ENCODE data around the gene DBH. TPM values are rescaled to one million over a fixed set of nuclear protein-coding genes. Genes with fewer than 3 reads are reported as not detected.

Gene DBH
- total and polyA plus RNA-seq, 2 of the 13 experiments (the other 11 are each of a cell fraction or from before 2014, with no cell fraction given) = not detected

GRCh38 chr9:133658442-133659431 is 22.6 kb downstream of the DBH start (continued):
- TF ChIP-seq PHB2 (IDR thresholded peaks at IDR 0.05; ENCODE audit: partially characterized antibody) = no peak
- TF ChIP-seq ZNF724P (CRISPR knock-in tag; IDR thresholded peaks at IDR 0.05; ENCODE audit: borderline replicate concordance) = peak; percentile 85; the same call in 1 of the 2 replicates
- TF ChIP-seq ARID5B (CRISPR knock-in tag; IDR thresholded peaks at IDR 0.05) = peak; percentile 60; the same call in 1 of the 2 replicates
- TF ChIP-seq HOMEZ (CRISPR knock-in tag; IDR thresholded peaks at IDR 0.05; ENCODE audit: low read depth) = peak; percentile 68; the same call in 1 of the 2 replicates
- 0 out of 2 replicates have a peak, but pooled peaks have one; percentile 60 for TF ChIP-seq ZNF670 (CRISPR knock-in tag; IDR thresholded peaks at IDR 0.05; ENCODE audit: borderline replicate concordance)
- TF ChIP-seq ARID4A (CRISPR knock-in tag; IDR thresholded peaks at IDR 0.05; ENCODE audit: borderline replicate concordance) = peak; percentile 63
- TF ChIP-seq XRCC5 (optimal IDR thresholded peaks at IDR 0.05; ENCODE audit: low read length) = peak; percentile 56
- peak; percentile 65 for TF ChIP-seq ZHX1 (CRISPR knock-in tag; IDR thresholded peaks at IDR 0.05; ENCODE audit: low read depth)
- peak; percentile 83 for TF ChIP-seq ERF (CRISPR knock-in tag; IDR thresholded peaks at IDR 0.05)
- TF ChIP-seq GMEB2 (CRISPR knock-in tag; IDR thresholded peaks at IDR 0.05; ENCODE audit: low read depth) = no peak
- TF ChIP-seq FOXA3 (CRISPR knock-in tag; IDR thresholded peaks at IDR 0.05) = peak; percentile 71
- TF ChIP-seq RXRB (CRISPR knock-in tag; IDR thresholded peaks at IDR 0.05; ENCODE audit: borderline replicate concordance) = peak; percentile 74
- peak; percentile 89 for TF ChIP-seq FOXO1 (CRISPR knock-in tag; IDR thresholded peaks at IDR 0.05)

All from HepG2 (cell line).